K562 (cell line): ENCODE data around the gene ARID3A. TPM values are rescaled to one million over a fixed set of nuclear protein-coding genes. Genes with fewer than 3 reads are reported as not detected.

Source experiments
- ATAC-seq: fragments of 200-7000 bp; cut with Tn5 transposase; 3 replicates; pipeline ENCODE4 v1.9.1; 2020; ENCODE audit warnings: moderate library complexity
- BruUV-seq: library from RNA; stranded (reverse); fragments of 400-500 nt; replicated peaks from 2 replicates; lab custom pipeline; 2021; lab: Mats Ljungman, UMichigan
- CTCF ChIA-PET: fragments of 300-600 bp; formaldehyde crosslinking; extraction: SDS; loops from one replicate; lab custom pipeline; 2021; ENCODE audit warnings: low intra/inter-chr PET ratio; lab: Yijun Ruan, JAX
- POLR2A ChIA-PET: fragments of 300-600, 350-650 bp; sonication (Branson Sonifier 250); formaldehyde crosslinking; extraction: SDS; loops from one replicate; lab custom pipeline; 2021; ENCODE audit warnings: antibody characterized with exemption, inconsistent platforms; lab: Yijun Ruan, JAX
- DNase-seq, 4 experiments: peaks; one replicate each; pipeline versions ENCODE4 v3.0.0 to v3.0.0-alpha.2; 2011 to 2018; ENCODE audit warnings: low spot score in 3 of 4, mixed read lengths in 3 of 4; ENCODE audit errors: extremely low read depth in 1 of 4
- FAIRE-seq: peaks from 2 replicates; lab custom pipeline; 2011; peaks lifted over from hg19 to GRCh38; lab: Jason Lieb, UNC
- H2AFZ ChIP-seq: 2 replicates; pipeline ENCODE4 v1.6.0; 2011; ENCODE audit warnings: low read depth, low read length, control low read depth, inconsistent platforms
- H3K27ac ChIP-seq: fragments of 200-600 bp; 3 replicates; pipeline ENCODE4 v1.8.0; 2011; ENCODE audit warnings: low read depth, mild to moderate bottlenecking, control low read depth, inconsistent platforms, low read length, moderate library complexity, mixed read lengths; ENCODE audit errors: extremely low read depth
- H3K27me3 ChIP-seq, 2 experiments: fragments of 300-600 bp in 1 of 2; 2 replicates in 1 of 2; 3 replicates in 1 of 2; pipeline versions ENCODE4 v1.6.0 to v1.8.0; 2011; ENCODE audit warnings: inconsistent platforms in 2 of 2, low read length in 2 of 2, mild to moderate bottlenecking in 1 of 2, mixed read lengths in 1 of 2, moderate library complexity in 1 of 2; ENCODE audit not compliant: control insufficient read depth in 2 of 2, insufficient read depth in 2 of 2
- H3K36me3 ChIP-seq: fragments of 300-600 bp; 3 replicates; pipeline ENCODE4 v1.8.0; 2011; ENCODE audit warnings: mild to moderate bottlenecking, low read length, inconsistent platforms; ENCODE audit not compliant: control insufficient read depth, insufficient read depth
- H3K4me1 ChIP-seq, 2 experiments: fragments of 200-600 bp in 1 of 2; replicated peaks in 1 of 2; 2 replicates in 1 of 2; 3 replicates in 1 of 2; pipeline versions ENCODE4 v1.5.1 to v1.8.0; 2011; ENCODE audit warnings: inconsistent platforms in 2 of 2, low read length in 2 of 2, mild to moderate bottlenecking in 1 of 2, mixed read lengths in 1 of 2, moderate library complexity in 1 of 2; ENCODE audit not compliant: control insufficient read depth in 2 of 2, insufficient read depth in 2 of 2
- H3K4me2 ChIP-seq: 2 replicates; pipeline ENCODE4 v1.6.1; 2011; ENCODE audit warnings: low read length, control low read depth, inconsistent platforms, mixed read lengths; ENCODE audit not compliant: insufficient read depth
- H3K4me3 ChIP-seq: fragments of 200-600 bp; sonication (generic), shearing (Covaris generic); 2 replicates; pipeline ENCODE4 v1.5.1; 2016; ENCODE audit warnings: control low read depth, inconsistent platforms
- H3K79me2 ChIP-seq: fragments of 200-600 bp; 3 replicates; pipeline ENCODE4 v1.8.0; 2011; ENCODE audit warnings: low read length, inconsistent platforms; ENCODE audit not compliant: control insufficient read depth, insufficient read depth
- H3K9ac ChIP-seq, 2 experiments: 2 replicates each; pipeline versions ENCODE4 v1.6.0 to v1.6.1; 2011; ENCODE audit warnings: low read depth in 2 of 2, low read length in 2 of 2, control low read depth in 1 of 2, inconsistent platforms in 1 of 2, mild to moderate bottlenecking in 1 of 2, mixed read lengths in 1 of 2; ENCODE audit not compliant: insufficient read depth in 1 of 2
- H3K9me1 ChIP-seq: one replicate; pipeline ENCODE4 v1.6.0; 2011; ENCODE audit warnings: inconsistent platforms, mild to moderate bottlenecking, low read length, moderate library complexity; ENCODE audit not compliant: control insufficient read depth, insufficient read depth
- H3K9me3 ChIP-seq: replicated peaks from 2 replicates; pipeline ENCODE4 v1.5.1; 2011; ENCODE audit warnings: low read depth, low read length, inconsistent platforms; ENCODE audit not compliant: control insufficient read depth, insufficient read depth
- H4K20me1 ChIP-seq: replicated peaks from 2 replicates; pipeline ENCODE4 v1.6.1; 2011; ENCODE audit warnings: low read length, inconsistent platforms, mixed read lengths; ENCODE audit not compliant: control insufficient read depth, insufficient read depth
- FUS ChIP-seq: fragments of 200-400 bp; formaldehyde crosslinking; optimal IDR thresholded peaks from 2 replicates; pipeline ENCODE3; 2017; ENCODE audit warnings: low read depth, low read length
- HDAC2 ChIP-seq: fragments of 450-650 bp; IDR thresholded peaks from 2 replicates; pipeline ENCODE4 v1.6.1; 2016; ENCODE audit warnings: mild to moderate bottlenecking
- WGBS: fragments of 100-300 bp; shearing (Covaris generic); methylation state at CpG from one replicate; pipeline ENCODE4 v1.1.6; 2016; ENCODE audit warnings: low coverage, mixed read lengths; ENCODE audit not compliant: insufficient coverage; ENCODE audit errors: missing lambda C conversion rate; 5-methylcytosine and 5-hydroxymethylcytosine counted together
- in situ Hi-C: fragments of 300-500 bp; cut with MboI; formaldehyde crosslinking; loops from 4 replicates; pipeline ENCODE4 v1.15.0; 2018; ENCODE audit warnings: inconsistent platforms, mixed read lengths
- intact Hi-C: fragments of 100-400 bp; cut with micrococcal nuclease; formaldehyde crosslinking; loops from 2 replicates; pipeline ENCODE4 v1.14.2; 2022
- polyA plus RNA-seq, 8 experiments: library from polyadenylated mRNA; depleted of rRNA in 4 of 8; stranded (reverse) in 5 of 8; unstranded in 3 of 8; fragments of >200 nt; fragmentation: Nextera tagmentation in 2 of 8; fragmentation: Illumina TruSeq in 1 of 8; extraction: Ambion mirVana in 2 of 8; extraction: Trizol in 1 of 8; gene quantifications; 2 replicates each; pipeline versions ENCODE4 v1.2.1 to v1.2.3, GENCODE V29; 2011 to 2014; ENCODE audit warnings: inconsistent platforms in 1 of 8, missing spikeins in 1 of 8
- total RNA-seq, 7 experiments: library from RNA; depleted of rRNA in 6 of 7; stranded (reverse); fragments of >200 nt in 6 of 7; fragmentation: Illumina TruSeq in 2 of 7; extraction: Trizol in 2 of 7; gene quantifications; 2 replicates each; pipeline versions ENCODE4 v1.2.1 to v1.2.3, GENCODE V29; 2011 to 2021; ENCODE audit warnings: low replicate concordance in 1 of 7
- TF ChIP-seq, protein P1 (sequence below): fragments of 250-450 bp; sonication (Bioruptor Pico); IDR thresholded peaks from 2 replicates; pipeline ENCODE4 v1.8.0; 2022; ENCODE audit warnings: inconsistent platforms
- TF ChIP-seq, protein P2 (sequence below): fragments of 450-650 bp; IDR thresholded peaks from 2 replicates; pipeline ENCODE4 v1.7.0; 2016; ENCODE audit warnings: borderline replicate concordance
- TF ChIP-seq, protein P3 (sequence below): sonication (generic); formaldehyde crosslinking; IDR thresholded peaks from 2 replicates; pipeline ENCODE4 v1.8.0; 2022; ENCODE audit warnings: mild to moderate bottlenecking, missing genetic modification reagents
- TF ChIP-seq, protein P4 (sequence below): sonication (generic); IDR thresholded peaks from 2 replicates; pipeline ENCODE4 v1.6.1; 2016

ARID3A gene
- total and polyA plus RNA-seq, 9 of the 15 experiments (the other 6 are each of a cell fraction or from before 2014, with no cell fraction given): 1.4 to 118 (median 31.2) TPM

DNA sequence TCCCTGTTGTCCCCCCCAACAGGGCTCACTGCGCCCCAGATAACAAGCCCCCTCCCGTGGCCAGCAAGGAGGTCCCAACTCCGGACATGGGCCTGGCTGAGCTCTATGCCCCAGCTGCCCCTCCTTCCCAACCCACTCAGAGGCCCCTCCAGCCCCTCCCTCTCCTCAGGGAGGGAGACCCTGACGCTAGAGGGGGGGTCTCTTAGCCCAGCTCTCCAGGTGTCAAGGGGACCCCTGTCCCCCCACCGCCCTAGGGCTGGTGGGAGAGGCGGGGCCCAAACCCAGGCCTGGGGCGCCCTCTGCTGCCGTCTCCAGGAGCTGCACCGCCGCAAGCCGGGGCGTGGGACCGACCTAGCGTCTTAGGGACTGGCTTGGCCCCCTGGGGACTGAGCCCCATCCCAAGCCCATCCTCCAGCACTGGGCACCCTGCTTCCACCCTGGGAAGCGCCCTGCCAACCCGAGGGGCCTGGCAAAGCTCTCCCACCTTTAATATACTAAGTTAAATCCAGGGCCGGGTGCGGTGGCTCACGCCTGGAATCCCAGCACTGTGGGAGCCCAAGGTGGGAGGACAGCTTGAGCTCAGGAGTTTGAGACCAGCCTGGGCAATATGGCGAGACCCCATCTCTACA lies 75.8 kb downstream of the ARID3A start (continued):
- TF ChIP-seq, protein P1, sequence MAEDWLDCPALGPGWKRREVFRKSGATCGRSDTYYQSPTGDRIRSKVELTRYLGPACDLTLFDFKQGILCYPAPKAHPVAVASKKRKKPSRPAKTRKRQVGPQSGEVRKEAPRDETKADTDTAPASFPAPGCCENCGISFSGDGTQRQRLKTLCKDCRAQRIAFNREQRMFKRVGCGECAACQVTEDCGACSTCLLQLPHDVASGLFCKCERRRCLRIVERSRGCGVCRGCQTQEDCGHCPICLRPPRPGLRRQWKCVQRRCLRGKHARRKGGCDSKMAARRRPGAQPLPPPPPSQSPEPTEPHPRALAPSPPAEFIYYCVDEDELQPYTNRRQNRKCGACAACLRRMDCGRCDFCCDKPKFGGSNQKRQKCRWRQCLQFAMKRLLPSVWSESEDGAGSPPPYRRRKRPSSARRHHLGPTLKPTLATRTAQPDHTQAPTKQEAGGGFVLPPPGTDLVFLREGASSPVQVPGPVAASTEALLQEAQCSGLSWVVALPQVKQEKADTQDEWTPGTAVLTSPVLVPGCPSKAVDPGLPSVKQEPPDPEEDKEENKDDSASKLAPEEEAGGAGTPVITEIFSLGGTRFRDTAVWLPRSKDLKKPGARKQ: no peak
- TF ChIP-seq, protein P2, sequence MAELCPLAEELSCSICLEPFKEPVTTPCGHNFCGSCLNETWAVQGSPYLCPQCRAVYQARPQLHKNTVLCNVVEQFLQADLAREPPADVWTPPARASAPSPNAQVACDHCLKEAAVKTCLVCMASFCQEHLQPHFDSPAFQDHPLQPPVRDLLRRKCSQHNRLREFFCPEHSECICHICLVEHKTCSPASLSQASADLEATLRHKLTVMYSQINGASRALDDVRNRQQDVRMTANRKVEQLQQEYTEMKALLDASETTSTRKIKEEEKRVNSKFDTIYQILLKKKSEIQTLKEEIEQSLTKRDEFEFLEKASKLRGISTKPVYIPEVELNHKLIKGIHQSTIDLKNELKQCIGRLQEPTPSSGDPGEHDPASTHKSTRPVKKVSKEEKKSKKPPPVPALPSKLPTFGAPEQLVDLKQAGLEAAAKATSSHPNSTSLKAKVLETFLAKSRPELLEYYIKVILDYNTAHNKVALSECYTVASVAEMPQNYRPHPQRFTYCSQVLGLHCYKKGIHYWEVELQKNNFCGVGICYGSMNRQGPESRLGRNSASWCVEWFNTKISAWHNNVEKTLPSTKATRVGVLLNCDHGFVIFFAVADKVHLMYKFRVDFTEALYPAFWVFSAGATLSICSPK: no peak
- no peak for TF ChIP-seq FUS

DNA sequence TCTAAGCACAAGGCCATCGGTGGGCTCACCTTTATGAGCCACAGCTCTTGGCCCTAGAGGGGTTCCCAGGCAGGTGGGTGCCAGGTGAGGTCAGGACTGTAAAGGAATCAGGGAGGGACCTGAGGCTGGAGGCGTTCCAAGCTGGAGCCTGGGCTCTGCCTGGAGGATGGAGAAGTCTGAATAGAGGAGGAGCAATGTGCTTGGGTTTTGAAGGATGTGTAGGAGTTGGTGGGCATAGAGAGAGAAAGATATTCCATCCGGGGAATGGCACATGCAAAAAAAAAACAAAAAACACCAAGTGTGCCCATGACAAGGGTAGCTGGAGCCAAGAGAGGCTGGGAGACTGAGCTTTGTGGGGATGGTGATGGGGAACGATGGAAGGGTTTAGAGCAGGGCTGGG lies 76.8 kb downstream of the ARID3A start:
- no peaks in the 10 kb centered on the region for H3K27me3 ChIP-seq
- no peak for DNase-seq
- TF ChIP-seq, protein P3, sequence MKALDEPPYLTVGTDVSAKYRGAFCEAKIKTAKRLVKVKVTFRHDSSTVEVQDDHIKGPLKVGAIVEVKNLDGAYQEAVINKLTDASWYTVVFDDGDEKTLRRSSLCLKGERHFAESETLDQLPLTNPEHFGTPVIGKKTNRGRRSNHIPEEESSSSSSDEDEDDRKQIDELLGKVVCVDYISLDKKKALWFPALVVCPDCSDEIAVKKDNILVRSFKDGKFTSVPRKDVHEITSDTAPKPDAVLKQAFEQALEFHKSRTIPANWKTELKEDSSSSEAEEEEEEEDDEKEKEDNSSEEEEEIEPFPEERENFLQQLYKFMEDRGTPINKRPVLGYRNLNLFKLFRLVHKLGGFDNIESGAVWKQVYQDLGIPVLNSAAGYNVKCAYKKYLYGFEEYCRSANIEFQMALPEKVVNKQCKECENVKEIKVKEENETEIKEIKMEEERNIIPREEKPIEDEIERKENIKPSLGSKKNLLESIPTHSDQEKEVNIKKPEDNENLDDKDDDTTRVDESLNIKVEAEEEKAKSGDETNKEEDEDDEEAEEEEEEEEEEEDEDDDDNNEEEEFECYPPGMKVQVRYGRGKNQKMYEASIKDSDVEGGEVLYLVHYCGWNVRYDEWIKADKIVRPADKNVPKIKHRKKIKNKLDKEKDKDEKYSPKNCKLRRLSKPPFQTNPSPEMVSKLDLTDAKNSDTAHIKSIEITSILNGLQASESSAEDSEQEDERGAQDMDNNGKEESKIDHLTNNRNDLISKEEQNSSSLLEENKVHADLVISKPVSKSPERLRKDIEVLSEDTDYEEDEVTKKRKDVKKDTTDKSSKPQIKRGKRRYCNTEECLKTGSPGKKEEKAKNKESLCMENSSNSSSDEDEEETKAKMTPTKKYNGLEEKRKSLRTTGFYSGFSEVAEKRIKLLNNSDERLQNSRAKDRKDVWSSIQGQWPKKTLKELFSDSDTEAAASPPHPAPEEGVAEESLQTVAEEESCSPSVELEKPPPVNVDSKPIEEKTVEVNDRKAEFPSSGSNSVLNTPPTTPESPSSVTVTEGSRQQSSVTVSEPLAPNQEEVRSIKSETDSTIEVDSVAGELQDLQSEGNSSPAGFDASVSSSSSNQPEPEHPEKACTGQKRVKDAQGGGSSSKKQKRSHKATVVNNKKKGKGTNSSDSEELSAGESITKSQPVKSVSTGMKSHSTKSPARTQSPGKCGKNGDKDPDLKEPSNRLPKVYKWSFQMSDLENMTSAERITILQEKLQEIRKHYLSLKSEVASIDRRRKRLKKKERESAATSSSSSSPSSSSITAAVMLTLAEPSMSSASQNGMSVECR (CRISPR knock-in tag): no peak
- no peak for TF ChIP-seq HDAC2
- TF ChIP-seq, protein P4, sequence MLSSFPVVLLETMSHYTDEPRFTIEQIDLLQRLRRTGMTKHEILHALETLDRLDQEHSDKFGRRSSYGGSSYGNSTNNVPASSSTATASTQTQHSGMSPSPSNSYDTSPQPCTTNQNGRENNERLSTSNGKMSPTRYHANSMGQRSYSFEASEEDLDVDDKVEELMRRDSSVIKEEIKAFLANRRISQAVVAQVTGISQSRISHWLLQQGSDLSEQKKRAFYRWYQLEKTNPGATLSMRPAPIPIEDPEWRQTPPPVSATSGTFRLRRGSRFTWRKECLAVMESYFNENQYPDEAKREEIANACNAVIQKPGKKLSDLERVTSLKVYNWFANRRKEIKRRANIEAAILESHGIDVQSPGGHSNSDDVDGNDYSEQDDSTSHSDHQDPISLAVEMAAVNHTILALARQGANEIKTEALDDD: no peak
- intact Hi-C loops (no loop called here), in situ Hi-C loops (no loop called here)
- H4K20me1 ChIP-seq: no peaks in the 10 kb centered on the region
- WGBS: 0% methylated on average over 4 of the region's 4 CpGs
- H3K4me2 ChIP-seq: no peak overlapping the region
- CTCF ChIA-PET: no interaction called here
- POLR2A ChIA-PET: interaction anchor here (0.6 kb wide), 1 partner anchor 213 kb away, joined by 3 read pairs; no protein-coding TSS in a partner anchor
- H3K4me1 ChIP-seq: peaks cover 4 to 68% of the 10 kb centered on the region in 2 experiments; a peak in 4 of 5 replicates
- no peak overlapping the region for H2AFZ ChIP-seq
- H3K4me3 ChIP-seq: no peak overlapping the region
- no peak for FAIRE-seq
- no peak overlapping the region for H3K27ac ChIP-seq
- H3K9ac ChIP-seq: no peak overlapping the region
- no peaks in the 10 kb centered on the region for H3K36me3 ChIP-seq
- no peaks in the 10 kb centered on the region for H3K79me2 ChIP-seq
- no peaks in the 10 kb centered on the region for H3K9me3 ChIP-seq
- ATAC-seq: no peak
- H3K9me1 ChIP-seq: no peaks in the 10 kb centered on the region
- BruUV-seq: no TSS peak
